Measurements from ENCODE around the gene CTCFL.
A peak's percentile ranks its signal among the peaks of the same experiment; 100 is the strongest.
"Not testable (repeated sequence)": the region's sequence is repeated elsewhere in the genome, so short reads cannot be mapped to it uniquely, and the experiment has no call there.

CTCFL gene

DNA sequence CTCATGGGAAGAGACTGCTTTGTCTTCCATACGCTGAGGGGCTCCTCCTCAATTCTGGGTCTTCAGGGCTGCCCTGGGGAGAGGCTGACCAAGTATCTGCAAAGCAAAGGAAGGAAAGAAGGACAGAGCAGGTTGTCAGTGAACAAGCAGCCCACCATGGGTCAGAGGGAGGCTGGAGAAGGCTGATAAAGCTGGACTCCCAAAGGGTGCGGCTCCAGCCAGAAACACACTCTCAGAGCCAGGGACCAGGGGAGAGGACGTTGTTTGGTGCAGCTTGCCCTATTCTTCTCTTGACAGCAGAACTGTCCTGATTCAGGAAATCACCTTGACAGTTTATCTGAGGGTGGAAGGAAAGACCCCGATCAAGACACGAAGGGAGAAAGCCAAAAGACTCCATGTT, 10.4 kb upstream of the CTCFL start:
- DNase-seq: no peak

DNA sequence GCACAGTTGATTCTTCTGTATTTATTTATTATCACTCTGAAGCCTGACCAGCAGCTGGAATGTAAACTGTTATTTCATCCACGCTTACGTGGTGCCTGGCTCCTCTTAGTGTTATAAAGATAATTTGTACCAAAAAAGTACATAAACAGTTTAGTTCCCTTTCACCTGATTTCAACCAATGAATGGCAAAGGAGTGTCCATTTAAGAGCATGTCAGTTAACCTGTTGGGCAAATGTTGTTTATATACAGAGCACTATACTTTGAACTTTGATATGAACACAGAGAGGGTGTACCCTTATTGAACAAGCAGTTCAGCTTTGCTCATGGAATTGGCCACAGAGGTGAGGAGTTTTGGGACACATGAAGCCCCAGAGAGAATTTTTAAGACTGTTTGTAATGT, 7.2 kb upstream of the CTCFL start:
- DNase-seq: no peak

DNA sequence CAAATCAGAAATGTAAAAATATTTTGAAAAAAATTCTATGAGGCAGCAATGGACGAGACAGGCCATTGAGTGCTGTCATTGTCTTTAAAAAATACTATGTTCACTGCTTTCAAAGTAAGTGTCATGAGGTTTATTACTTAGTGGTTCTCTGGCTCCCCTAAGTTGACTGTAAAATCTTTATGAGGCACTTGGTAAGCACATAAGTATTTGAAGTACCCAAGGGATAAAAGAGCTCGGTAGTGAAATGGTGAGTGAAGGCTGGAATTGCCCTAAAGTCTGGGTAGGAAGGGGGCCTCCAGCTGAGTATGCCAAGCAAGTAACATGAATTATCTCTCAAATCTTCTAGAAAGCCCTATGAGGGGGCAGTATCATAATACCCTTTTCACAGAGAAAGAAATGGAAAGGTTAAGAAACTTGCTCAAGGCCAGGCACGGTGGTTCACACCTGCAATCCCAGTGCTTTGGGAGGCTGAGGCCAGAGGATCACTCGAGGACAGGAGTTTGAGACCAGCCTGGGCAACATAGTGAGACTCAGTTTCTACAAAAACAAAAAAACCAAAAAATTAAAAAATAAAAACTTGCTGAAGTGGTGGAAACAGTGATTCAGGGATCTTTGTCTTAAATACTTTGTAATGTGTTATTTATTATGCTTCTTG, 5.5 kb upstream of the CTCFL start:
- DNase-seq: no peak

DNA sequence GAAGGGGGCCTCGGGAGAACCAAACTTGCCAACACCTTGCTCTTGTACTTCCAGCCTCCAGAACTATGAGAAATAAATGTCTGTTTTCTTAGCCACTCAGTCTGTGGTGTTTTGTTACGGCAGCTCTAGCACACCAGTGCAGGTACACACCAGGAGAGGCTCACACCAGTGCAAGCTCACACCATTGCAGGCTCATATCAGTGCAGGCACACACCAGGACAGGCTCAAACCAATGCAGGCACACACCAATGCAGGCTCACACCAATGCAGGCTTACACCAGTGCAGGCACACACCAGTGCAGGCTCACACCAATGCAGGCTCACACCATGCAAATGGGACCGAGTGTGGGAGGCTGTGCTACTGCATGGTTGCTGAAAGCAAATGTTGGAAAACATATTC, 4.9 kb upstream of the CTCFL start:
- no peak for DNase-seq

DNA sequence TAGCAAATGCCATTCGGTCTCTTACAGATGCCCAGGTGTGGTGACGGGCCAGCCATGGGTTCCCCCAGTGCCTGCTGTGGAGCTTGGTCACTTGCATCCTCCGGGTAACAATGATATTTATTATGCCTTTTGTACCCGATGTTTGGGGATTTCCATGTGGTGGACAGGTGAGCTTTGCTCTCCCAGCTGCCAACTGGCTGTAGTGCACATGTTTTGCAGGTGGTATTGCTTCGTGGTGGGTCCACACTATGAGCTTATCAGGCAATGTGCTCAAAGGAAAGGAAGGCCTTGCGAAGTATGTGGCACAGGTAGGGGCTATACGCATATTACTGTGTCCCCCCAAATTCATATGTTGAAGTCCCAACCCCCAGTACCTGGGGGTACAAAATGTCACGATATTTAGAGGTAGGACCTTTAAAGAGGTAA, 4.2 kb upstream of the CTCFL start:
- no peak for DNase-seq

DNA sequence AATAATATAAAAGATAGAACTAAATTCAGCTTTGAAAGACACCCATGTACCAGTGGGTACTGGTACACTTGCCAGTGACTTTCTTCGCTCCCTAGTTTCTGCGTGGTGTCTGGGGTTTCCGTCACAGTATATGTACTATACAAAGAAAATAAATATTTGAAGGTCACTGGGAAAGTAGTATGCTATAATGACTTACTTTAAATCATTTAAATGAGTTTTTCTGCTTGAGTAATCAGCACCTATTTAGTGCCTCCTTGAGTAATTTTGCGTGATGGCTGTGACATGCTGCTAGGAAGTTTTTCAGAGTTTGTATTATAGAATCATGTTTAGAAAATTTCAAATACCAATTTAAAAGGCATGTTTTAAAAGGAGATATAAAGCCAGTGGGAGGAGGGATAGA, 3.2 kb upstream of the CTCFL start:
- DNase-seq: no peak

DNA sequence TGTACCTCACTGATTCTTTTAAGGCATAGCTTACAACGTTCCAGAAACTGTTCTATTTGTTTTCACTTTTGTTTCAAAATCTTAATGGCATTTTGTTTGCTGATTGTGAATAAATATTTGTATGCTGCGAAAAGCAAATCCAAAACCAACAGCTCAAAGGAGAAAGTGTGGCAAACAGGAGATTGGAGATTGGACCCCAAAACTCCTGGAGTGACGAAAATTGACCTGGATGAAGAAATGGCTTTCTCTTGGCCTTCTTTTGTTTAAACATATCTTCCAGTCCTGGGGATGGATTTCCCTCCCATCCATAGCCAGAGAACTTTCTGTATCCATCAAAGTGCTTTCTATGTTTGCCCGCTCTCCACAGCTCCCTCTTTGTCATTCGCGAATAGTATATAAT, 2.8 kb upstream of the CTCFL start:
- no peak for DNase-seq

DNA sequence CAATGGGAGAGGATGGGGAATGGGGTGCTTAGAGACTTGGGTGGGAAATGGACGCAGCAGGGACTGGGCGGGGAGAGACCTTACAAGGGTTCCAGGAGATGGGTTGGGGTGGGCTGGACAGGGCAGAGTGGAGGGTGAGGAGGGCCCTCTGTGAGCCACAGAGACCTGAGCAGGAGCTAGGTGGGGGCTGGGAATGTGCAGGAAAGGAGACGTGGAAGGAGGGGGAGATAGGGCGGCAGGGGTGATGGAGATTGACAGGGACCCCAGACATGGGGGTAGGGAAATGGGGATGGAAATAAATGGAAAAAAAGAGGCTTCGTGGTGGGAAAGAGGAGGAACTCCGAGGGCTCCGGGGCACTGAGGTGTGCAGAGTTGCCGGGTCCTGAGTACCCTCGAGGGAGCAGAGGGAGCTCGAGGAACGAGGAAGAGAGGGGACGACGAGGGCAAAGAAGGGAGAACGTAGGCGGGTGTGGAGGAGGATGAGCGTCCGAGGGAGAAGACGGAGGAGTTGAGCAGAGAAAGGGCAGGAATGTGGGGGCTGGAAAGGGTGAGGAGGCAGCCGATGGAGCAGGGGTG, 2.0 kb upstream of the CTCFL start:
- DNase-seq: no peak

DNA sequence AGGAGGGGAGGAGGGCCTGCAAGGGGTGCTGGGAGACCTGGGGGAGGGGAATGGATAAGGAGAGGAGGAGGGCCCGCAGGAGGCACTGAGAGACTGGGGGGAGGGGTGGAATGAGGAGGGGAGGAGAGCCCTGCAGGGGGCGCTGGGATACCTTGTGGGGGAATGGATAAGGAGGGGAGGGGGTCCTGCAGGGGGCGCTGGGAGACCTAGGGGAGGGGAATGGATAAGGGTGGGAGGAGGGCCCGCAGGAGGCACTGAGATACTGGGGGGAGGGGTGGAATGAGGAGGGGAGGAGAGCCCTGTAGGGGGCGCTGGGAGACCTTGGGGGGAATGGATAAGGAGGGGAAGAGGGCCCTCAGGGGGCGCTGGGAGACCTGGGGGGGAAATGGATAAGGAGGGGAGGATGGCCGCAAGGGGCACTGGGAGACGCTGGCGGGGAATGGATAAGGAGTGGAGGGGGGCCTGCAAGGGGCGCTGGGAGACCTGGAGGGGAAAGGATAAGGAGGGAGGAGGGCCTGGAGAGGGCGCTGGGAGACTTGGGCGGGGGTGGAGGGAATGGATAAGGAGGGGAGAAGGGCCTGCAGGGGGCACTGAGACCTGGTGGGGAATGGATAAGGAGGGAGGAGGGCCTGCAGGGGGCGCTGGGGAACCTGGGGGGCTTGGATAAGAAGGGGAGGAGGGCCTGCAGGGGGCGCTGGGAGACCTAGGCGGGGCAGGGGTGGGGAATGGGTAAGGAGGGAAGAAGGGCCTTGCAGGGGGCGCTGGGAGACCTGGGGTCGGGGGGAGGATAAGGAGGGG, 1.3 kb upstream of the CTCFL start:
- DNase-seq: peak in 1 of 2 donors; percentile 36

DNA sequence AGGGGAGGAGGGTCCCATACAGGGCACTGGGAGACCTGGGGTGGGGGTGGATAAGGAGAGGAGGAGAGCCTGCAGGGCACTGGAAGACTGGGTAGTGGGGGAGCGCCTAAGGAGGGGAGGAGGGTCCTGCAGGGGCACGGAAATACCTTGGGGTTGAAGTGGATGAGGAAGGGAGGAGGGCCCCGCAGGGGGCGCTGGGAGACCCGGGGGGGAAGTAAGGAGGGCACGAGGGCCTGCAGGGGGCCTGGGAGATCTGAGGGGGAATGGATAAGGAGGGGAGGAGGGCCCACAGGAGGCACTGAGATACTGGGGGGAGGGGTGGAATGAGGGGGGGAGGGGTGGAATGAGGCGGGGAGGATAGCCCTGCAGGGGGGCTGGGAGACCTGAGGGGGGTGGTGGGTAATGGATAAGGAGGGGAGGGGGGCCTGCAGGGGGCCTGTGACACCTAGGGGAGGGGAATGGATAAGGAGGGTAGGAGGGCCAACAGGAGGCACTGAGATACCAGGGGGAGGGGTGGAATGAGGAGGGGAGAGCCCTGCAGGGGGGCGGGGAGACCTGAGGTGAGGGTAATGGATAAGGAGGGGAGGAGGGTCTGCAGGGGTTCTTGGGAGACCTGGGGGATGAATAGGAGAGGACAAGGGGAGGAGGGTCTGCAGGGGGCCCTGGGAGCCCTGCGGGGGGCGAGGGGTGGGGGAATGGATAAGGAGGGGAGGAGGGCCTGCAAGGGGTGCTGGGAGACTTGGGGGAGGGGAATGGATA, 567 bp upstream of the CTCFL start:
- DNase-seq: no peak

DNA sequence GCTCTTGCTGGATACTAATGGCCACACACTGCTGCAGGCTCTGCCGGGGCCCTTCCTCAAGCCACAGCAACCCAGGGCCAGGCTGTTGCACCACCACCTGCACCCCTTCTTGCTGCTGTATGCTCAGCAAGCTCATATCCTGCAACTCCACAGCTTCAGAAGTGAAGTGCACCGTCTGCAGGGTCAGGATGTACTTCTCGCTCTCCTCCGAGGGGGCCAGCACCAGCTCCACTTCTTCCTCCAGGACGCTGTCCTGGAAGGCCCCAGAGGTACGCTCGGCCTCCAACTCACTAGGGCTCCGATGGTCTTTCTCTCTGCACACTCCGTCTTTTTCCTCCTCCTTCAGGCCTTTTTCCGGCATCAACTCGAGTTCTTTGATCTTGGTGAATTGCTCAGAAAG, 1.2 kb downstream of the CTCFL start:
- DNase-seq: no peak

DNA sequence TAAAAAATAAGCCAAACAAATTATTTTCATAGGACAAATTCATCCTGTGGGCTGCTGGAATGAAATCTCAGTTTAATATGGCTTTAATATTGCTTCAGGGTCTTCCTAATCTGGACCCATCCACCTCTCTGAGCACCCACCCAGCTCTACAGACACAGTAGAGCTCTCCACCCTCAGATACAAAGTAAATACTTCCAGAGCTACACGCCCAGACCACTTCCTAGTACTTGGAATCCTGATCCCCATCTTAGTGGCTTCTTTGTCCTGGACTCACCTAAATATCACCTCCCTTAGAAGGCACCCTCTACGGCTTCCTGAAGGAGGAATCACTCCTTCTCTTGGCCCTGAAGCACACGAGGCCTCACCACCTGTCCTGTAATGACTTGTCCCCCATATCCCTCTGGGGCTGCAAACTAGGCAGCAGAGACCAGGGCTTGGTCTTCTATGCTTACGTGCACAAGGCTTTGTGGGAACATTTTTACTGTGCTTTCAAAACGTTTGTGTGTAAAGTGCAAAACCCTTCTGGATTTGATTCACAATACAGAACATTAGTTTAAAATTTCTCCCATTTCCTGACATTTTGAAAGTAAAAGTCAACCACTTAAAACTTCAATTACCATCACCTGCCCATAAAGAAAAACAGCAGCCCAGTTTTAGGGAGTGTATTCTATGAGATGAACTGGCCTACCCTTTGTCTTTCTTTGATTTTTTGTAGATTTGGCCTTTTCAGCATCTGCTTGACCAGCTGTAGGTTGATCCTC, 2.4 kb downstream of the CTCFL start:
- no peak for DNase-seq

DNA sequence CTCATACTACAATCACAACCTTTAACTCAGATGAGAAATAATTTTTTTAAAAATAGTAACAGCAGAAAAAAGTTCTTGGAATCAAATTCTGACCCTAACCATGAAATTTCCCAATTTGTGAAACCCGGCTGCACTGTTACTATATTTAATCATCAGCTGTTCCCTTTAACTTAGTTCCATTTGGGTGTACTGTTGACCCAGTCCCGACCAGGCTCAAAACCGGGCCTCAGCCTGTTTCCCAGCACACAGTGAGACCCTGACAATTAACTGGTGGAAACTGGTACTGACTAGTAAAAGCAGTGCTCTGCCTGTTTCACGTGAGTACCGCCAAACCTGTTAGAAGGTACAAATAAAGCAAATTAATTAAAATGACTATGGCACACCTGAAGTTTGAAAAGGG, 7.0 kb downstream of the CTCFL start:
- no peak for DNase-seq

DNA sequence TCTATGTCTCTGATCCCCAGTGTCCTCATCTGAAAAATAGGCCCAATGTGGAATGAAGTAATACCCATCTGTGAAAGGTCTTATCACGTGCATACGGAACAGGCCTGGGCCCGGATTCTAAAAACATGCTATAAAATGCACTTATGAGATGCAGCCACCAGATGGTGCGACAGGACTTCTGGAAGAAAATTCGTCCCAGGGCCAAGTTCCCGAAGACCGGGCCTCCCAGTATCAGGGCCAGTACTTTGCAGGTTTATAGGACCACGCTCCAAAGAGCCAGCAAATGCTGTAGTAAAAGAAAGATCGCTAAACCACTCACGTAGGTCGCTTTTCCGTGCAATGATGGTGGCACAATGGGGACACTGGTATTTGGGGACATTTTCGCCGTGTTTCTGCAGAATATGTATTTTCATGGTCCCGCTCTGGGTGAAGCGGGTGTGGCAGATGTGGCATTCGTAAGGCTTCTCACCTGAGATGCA, 10.6 kb downstream of the CTCFL start:
- DNase-seq: peak; percentile 25 to 32

DNA sequence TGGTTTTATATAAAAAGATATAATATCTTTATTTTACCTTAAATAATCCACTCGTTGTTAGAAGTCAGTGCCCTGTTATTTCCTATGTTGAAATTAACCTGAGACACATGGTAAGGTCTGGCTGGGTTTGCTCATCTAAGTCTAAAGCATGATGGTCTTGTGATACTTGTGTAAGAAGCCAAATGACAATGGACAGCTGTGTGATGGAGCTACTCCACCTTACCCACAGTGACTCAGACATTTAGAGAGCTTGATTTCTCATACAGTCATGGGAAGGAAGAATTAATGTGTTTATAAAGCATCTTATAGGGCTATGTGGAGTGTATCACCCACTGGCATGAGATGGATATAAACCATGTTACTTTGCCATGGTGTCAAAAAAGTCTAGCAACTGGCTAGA, 11.7 kb downstream of the CTCFL start:
- DNase-seq: no peak

DNA sequence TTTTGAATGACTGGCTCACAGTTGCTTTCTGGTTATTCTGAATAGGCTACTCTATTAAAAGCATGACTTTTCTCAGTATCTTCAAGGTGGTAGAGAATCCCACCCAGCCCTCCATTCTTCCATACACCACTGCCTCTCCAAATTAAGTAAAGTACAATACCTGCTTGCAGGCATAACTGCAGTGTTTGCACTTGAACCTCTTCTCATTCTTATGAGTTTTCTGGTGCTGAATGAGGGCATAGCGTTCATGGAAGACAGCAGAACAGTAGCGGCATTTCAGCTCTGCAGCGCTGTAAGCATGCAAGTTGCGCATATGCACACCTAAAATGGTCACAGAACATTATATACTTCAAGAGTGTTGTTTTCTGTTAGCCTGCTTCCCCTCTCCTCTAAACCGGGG, 12.5 kb downstream of the CTCFL start:
- no peak for DNase-seq

DNA sequence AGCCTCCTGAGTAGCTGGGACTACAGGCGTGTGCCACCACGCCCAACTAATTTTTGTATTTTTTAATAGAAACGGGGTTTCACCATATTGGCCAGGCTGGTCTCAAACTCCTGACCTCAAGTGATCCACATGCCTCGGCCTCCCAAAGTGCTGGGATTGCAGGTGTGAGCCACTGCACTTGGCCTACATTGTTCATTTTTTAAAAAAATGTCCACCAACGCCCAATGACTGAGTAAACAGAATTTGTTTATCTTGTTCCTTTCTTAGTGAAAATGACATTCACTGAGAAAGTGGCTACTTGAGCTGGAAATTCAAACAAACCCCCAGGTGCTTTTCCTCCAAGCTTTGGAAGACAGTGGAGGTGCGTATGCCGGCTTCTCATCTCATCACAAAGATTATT, 13.2 kb downstream of the CTCFL start:
- DNase-seq: not testable (repeated sequence)

DNA sequence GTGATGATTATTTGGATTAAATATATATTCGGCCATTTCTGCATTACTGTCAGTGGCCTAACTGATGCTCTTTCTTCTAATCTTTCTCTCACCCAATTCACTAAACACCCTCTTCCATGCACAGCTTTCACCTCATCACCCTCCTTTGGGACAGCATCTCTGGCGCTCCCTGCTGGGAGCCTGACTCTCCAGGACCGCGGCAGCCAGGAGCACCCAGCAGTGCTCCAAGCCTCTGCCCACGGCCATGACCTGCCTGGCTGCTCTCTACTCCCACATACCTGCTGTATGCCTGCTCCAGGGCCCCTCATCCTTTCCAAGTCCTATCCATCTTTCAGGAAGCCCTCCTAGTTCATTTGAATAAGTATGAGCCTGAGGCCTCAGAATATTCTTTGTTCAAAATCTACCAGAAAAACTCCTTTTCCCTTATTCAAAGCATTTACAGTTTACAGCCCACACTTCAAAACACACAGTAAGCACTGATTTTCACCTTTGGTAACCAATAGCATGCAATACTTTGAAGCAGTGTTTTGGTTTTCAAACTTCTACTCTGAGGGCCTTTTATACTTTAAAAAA, 15.2 kb downstream of the CTCFL start:
- peak in 1 of 2 donors; percentile 25 for DNase-seq

DNA sequence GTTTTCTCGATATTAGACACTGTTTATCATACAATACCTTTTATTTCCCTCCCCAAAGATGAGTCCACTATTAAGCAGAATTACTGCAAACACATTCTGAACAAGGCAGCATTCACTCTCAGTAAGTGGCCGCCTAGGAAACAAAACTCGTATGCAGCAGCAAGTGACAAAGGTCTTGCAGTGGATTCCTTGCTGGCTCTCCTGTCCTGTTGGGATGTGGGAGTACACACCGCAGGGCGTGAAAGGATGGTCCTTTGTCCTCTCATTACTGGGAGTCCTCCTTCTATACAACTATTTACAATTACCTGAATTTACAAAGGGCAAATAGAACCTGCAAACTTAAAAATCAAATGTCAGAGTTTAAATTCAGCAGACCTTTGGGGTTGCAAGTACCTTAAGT, 16.1 kb downstream of the CTCFL start:
- no peak for DNase-seq

DNA sequence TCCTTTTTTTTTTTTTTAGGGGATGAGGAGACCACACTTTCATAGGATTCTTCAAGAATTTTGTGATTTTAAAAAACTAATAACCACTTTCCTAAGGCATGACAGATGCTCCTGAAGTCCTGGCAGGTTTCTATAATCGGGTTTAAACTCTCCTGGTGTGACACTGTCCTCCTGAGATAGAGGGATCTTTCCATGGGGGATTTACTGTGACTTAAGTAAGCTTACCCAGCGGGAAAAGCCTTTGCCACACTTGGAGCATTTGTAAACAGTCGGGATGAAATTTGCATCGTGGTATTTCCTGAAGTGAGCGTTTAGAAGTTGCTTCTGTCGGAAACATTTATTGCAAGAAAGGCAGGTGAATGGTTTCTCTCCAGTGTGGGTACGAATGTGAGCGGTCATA, 16.6 kb downstream of the CTCFL start:
- no peak for DNase-seq

DNA sequence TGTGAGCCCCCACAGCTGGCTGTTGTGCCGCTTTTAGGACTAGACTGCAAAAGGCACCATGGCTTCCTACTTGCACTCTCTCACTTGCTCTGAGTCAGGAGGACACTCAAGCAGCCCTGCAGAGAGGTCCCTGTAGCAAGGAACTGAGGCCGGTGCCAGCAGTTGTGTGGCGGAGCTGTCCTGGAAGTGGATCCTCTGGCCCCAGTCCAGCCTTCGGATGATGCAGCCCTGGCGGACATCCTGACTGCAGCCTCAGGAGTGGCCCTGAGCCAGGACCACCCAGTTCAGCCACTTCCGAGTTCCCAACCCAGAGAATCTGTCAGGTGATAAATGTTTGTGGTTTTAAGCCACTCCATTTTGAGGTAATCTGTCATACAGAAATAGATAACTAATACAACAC, 17.5 kb downstream of the CTCFL start:
- no peak for DNase-seq

DNA sequence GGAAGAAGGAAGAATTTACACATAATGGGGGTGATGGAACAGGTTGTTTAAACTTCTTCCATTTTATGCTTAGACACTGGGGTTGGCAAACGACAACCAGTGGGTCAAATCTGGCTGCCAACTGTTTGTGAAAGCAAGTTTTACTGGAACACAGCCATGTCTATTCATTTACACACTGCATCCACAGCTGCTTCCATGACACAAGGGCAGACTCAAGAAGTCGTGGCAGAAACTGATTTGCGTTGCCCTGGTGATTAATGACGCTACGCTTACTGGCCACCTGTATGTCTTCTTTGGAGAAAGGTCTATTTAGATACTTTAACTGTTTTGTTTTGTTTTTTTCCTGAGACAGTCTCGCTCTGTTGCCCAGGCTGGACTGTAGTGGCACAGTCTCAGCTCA, 19.0 kb downstream of the CTCFL start:
- DNase-seq: no peak

All from stimulated activated CD4-positive, alpha-beta T cell treated with anti-CD3 and anti-CD28 coated beads, Interleukin-2, amount 100 ng/mL, for 24 hours (primary cell).